Trophoblast cell (in vitro differentiated cells and primary cell): ENCODE data around the gene DOP1A.

ENCODE experiments used
- DNase-seq, 2 donors: peaks; one replicate each; pipeline ENCODE4 v3.0.0-alpha.2; 2016
- H2AFZ ChIP-seq: 2 replicates; pipeline ENCODE4 v1.6.1; 2013; ENCODE audit warnings: low read length, moderate library complexity, mild to moderate bottlenecking; ENCODE audit not compliant: insufficient read depth, poor library complexity
- H2AK5ac ChIP-seq: 2 replicates; pipeline ENCODE4 v1.6.1; 2013; ENCODE audit warnings: mild to moderate bottlenecking, low read length
- H2BK120ac ChIP-seq: 2 replicates; pipeline ENCODE4 v1.6.1; 2013; ENCODE audit warnings: low read length, mild to moderate bottlenecking, moderate library complexity; ENCODE audit not compliant: insufficient read depth, poor library complexity
- H2BK12ac ChIP-seq: 2 replicates; pipeline ENCODE4 v1.6.1; 2013; ENCODE audit warnings: mild to moderate bottlenecking, low read length, moderate library complexity
- H2BK5ac ChIP-seq: 2 replicates; pipeline ENCODE4 v1.6.1; 2013; ENCODE audit warnings: low read length, low read depth, moderate library complexity, mild to moderate bottlenecking; ENCODE audit not compliant: poor library complexity
- H3K14ac ChIP-seq: 2 replicates; pipeline ENCODE4 v1.6.1; 2013; ENCODE audit warnings: mild to moderate bottlenecking, low read length
- H3K18ac ChIP-seq: 2 replicates; pipeline ENCODE4 v1.6.1; 2013; ENCODE audit warnings: mild to moderate bottlenecking, low read length
- H3K23ac ChIP-seq: 2 replicates; pipeline ENCODE4 v1.6.1; 2013; ENCODE audit warnings: low read length
- H3K27ac ChIP-seq: 2 replicates; pipeline ENCODE4 v1.5.1; 2013; ENCODE audit warnings: low read depth, mild to moderate bottlenecking, inconsistent platforms, low read length, moderate library complexity
- H3K27me3 ChIP-seq: 2 replicates; pipeline ENCODE4 v1.6.1; 2013; ENCODE audit warnings: inconsistent platforms, mild to moderate bottlenecking, low read length, moderate library complexity; ENCODE audit not compliant: insufficient read depth
- H3K36me3 ChIP-seq, 2 experiments: 1 replicate in 1 of 2; 2 replicates in 1 of 2; pipeline ENCODE4 v1.6.1; 2013; ENCODE audit warnings: low read length in 2 of 2, mild to moderate bottlenecking in 2 of 2, moderate library complexity in 1 of 2; ENCODE audit not compliant: insufficient read depth in 2 of 2, control insufficient read depth in 1 of 2
- H3K4ac ChIP-seq: 2 replicates; pipeline ENCODE4 v1.6.1; 2013; ENCODE audit warnings: low read depth, mild to moderate bottlenecking, low read length, moderate library complexity
- H3K4me1 ChIP-seq, 2 experiments: 1 replicate in 1 of 2; 2 replicates in 1 of 2; pipeline ENCODE4 v1.6.1; 2013; ENCODE audit warnings: low read length in 2 of 2, mild to moderate bottlenecking in 2 of 2, moderate library complexity in 1 of 2; ENCODE audit not compliant: insufficient read depth in 2 of 2, control insufficient read depth in 1 of 2
- H3K4me2 ChIP-seq: 2 replicates; pipeline ENCODE4 v1.6.1; 2013; ENCODE audit warnings: inconsistent platforms, mild to moderate bottlenecking, low read length, moderate library complexity
- H3K4me3 ChIP-seq: 2 replicates; pipeline ENCODE4 v1.5.1; 2013; ENCODE audit warnings: mild to moderate bottlenecking, low read depth, low read length, inconsistent platforms
- H3K79me1 ChIP-seq: one replicate; pipeline ENCODE4 v1.6.1; 2013; ENCODE audit warnings: low read length
- H3K79me2 ChIP-seq: 2 replicates; pipeline ENCODE4 v1.6.1; 2013; ENCODE audit warnings: low read length, mild to moderate bottlenecking; ENCODE audit not compliant: control insufficient read depth, insufficient read depth, poor library complexity
- H3K9ac ChIP-seq: 2 replicates; pipeline ENCODE4 v1.6.1; 2013; ENCODE audit warnings: mild to moderate bottlenecking, low read length
- H3K9me3 ChIP-seq: 2 replicates; pipeline ENCODE4 v1.6.1; 2013; ENCODE audit warnings: low read depth, mild to moderate bottlenecking, control low read depth, inconsistent platforms, low read length; ENCODE audit not compliant: insufficient read depth
- H4K12ac ChIP-seq: 2 replicates; pipeline ENCODE4 v1.6.1; 2013; ENCODE audit warnings: low read depth, mild to moderate bottlenecking, low read length, moderate library complexity
- H4K8ac ChIP-seq: 2 replicates; pipeline ENCODE4 v1.6.1; 2013; ENCODE audit warnings: low read depth, mild to moderate bottlenecking, low read length, moderate library complexity
- H4K91ac ChIP-seq: one replicate; pipeline ENCODE4 v1.6.1; 2013; ENCODE audit warnings: low read depth, mild to moderate bottlenecking, low read length, moderate library complexity

DOP1A gene

DNA sequence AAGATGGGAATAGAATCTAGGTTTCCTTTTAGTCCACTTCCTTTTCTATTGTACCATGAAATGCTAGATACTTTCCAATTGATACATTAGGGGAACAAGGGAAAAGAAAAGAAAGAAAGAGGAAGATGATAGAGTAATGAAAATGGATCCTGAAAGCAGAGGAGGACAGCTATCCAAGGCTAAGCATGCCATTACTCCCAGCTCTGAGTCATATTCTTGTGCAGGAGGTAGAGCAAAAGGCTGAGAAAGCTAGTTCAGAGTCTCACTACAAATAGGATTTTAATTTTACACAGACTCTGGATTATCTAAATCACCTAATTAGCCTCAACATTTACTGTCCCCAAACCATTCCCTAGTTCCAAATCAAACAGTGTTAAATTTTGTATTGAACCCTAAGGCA lies 149.3 kb downstream of the DOP1A start:
- Histone ChIP-seq H3K36me3 (no peaks in the 10 kb centered on the region), H2AFZ (no peak overlapping the region), H3K4me1 (no peaks in the 10 kb centered on the region), H3K27me3 (no peaks in the 10 kb centered on the region), H3K9ac (no peak overlapping the region), H3K9me3 (no peaks in the 10 kb centered on the region), H4K12ac (no peak overlapping the region), H3K23ac (no peak overlapping the region), H3K4me2 (no peak overlapping the region), H4K91ac (no peak overlapping the region), H3K18ac (no peak overlapping the region), H3K14ac (no peak overlapping the region), H3K79me1 (no peaks in the 10 kb centered on the region), H2BK12ac (no peak overlapping the region), H3K79me2 (no peaks in the 10 kb centered on the region), H4K8ac (no peak overlapping the region), H3K4me3 (no peak overlapping the region), H3K27ac (no peak overlapping the region), H3K4ac (no peak overlapping the region), H2BK5ac (no peak overlapping the region), H2AK5ac (no peak overlapping the region), H2BK120ac (no peak overlapping the region)
- no peak for DNase-seq
